Stomach smooth muscle (tissue), 2 donors: ENCODE measurements around the gene YAP1.

ENCODE experiments used
- H3K27ac ChIP-seq: one replicate; pipeline ENCODE4 v1.7.0; 2013; ENCODE audit warnings: mild to moderate bottlenecking, low read length, inconsistent platforms
- H3K27me3 ChIP-seq, 2 donors: one replicate each; pipeline ENCODE4 v1.7.0; 2013; ENCODE audit warnings: low read length in 2 of 2; ENCODE audit not compliant: insufficient read depth in 2 of 2, control insufficient read depth in 1 of 2
- H3K36me3 ChIP-seq, 2 donors: one replicate each; pipeline ENCODE4 v1.7.0; 2013; ENCODE audit warnings: low read length in 2 of 2; ENCODE audit not compliant: control insufficient read depth in 2 of 2, insufficient read depth in 2 of 2
- H3K4me1 ChIP-seq: one replicate; pipeline ENCODE4 v1.7.0; 2013; ENCODE audit warnings: low read length; ENCODE audit not compliant: control insufficient read depth, insufficient read depth
- H3K4me3 ChIP-seq, 2 donors: one replicate each; pipeline ENCODE4 v1.7.0; 2013; ENCODE audit warnings: low read length in 2 of 2
- H3K9ac ChIP-seq, 2 donors: one replicate each; pipeline ENCODE4 v1.7.0; 2013; ENCODE audit warnings: low read length in 2 of 2, mild to moderate bottlenecking in 1 of 2
- H3K9me3 ChIP-seq, 2 donors: one replicate each; pipeline ENCODE4 v1.7.0; 2013; ENCODE audit warnings: low read length in 2 of 2; ENCODE audit not compliant: control insufficient read depth in 2 of 2
- donor health status: healthy.
- donor health status: Pancreatic carcinoma.

The YAP1 gene

GRCh38 chr11:102117472-102118113 lies 7.3 kb downstream of the YAP1 start:
- Histone ChIP-seq H3K36me3 (no peaks in the 10 kb centered on the region), H3K9ac (no peak overlapping the region), H3K4me1 (no peaks in the 10 kb centered on the region), H3K4me3 (no peak overlapping the region), H3K9me3 (no peaks in the 10 kb centered on the region), H3K27ac (no peak overlapping the region), H3K27me3 (no peaks in the 10 kb centered on the region)

- Histone ChIP-seq H3K9ac (no peak overlapping the region), H3K27ac (no peak overlapping the region), H3K36me3 (no peaks in the 10 kb centered on the region), H3K4me3 (no peak overlapping the region), H3K9me3 (no peaks in the 10 kb centered on the region), H3K27me3 (no peaks in the 10 kb centered on the region), H3K4me1 (no peaks in the 10 kb centered on the region)
Measured at GRCh38 chr11:102118937-102119336, 8.7 kb downstream of the YAP1 start.

GRCh38 chr11:102119997-102120396 lies 9.8 kb downstream of the YAP1 start:
- no peak overlapping the region for H3K4me3 ChIP-seq
- H3K27me3 ChIP-seq, result no peaks in the 10 kb centered on the region
- H3K27ac ChIP-seq, result no peak overlapping the region
- H3K9me3 ChIP-seq, result no peaks in the 10 kb centered on the region
- H3K4me1 ChIP-seq, result no peaks in the 10 kb centered on the region
- no peak overlapping the region for H3K9ac ChIP-seq
- H3K36me3 ChIP-seq, result no peaks in the 10 kb centered on the region

GRCh38 chr11:102120437-102120973 lies 10.3 kb downstream of the YAP1 start:
- H3K9ac ChIP-seq, result no peak overlapping the region
- H3K4me3 ChIP-seq, result no peak overlapping the region
- H3K9me3 ChIP-seq, result no peaks in the 10 kb centered on the region
- H3K27ac ChIP-seq, result no peak overlapping the region
- no peaks in the 10 kb centered on the region for H3K27me3 ChIP-seq
- no peaks in the 10 kb centered on the region for H3K4me1 ChIP-seq
- H3K36me3 ChIP-seq, result no peaks in the 10 kb centered on the region

- Histone ChIP-seq H3K36me3 (no peaks in the 10 kb centered on the region), H3K27ac (no peak overlapping the region), H3K9ac (no peak overlapping the region), H3K4me3 (no peak overlapping the region), H3K9me3 (no peaks in the 10 kb centered on the region), H3K27me3 (no peaks in the 10 kb centered on the region), H3K4me1 (no peaks in the 10 kb centered on the region)
Measured at GRCh38 chr11:102121329-102121728, 11.1 kb downstream of the YAP1 start.

- Histone ChIP-seq H3K9ac (no peak overlapping the region), H3K27me3 (no peaks in the 10 kb centered on the region), H3K27ac (no peak overlapping the region), H3K4me3 (no peak overlapping the region), H3K9me3 (peaks cover 0 to 2% of the 10 kb centered on the region in 2 donors), H3K36me3 (peaks cover 0 to 3% of the 10 kb centered on the region in 2 donors), H3K4me1 (peaks cover 2% of the 10 kb centered on the region)
Measured at GRCh38 chr11:102134597-102134996, 24.4 kb downstream of the YAP1 start.

- Histone ChIP-seq H3K36me3 (peaks cover 0 to 3% of the 10 kb centered on the region in 2 donors), H3K27me3 (no peaks in the 10 kb centered on the region), H3K9ac (no peak overlapping the region), H3K4me1 (peaks cover 2% of the 10 kb centered on the region), H3K4me3 (no peak overlapping the region), H3K9me3 (peaks cover 0 to 2% of the 10 kb centered on the region in 2 donors), H3K27ac (no peak overlapping the region)
Measured at GRCh38 chr11:102135256-102135655, 25.0 kb downstream of the YAP1 start.

- H3K36me3 ChIP-seq, result peaks cover 0 to 3% of the 10 kb centered on the region in 2 donors
- no peak overlapping the region for H3K9ac ChIP-seq
- H3K9me3 ChIP-seq, result peaks cover 0 to 2% of the 10 kb centered on the region in 2 donors
- no peaks in the 10 kb centered on the region for H3K27me3 ChIP-seq
- peaks cover 2% of the 10 kb centered on the region for H3K4me1 ChIP-seq
- peak overlapping the region; percentile 20 for H3K27ac ChIP-seq
- H3K4me3 ChIP-seq, result no peak overlapping the region
Measured at GRCh38 chr11:102138223-102138622, 28.0 kb downstream of the YAP1 start.

- H3K4me1 ChIP-seq, result peaks cover 2% of the 10 kb centered on the region
- H3K9ac ChIP-seq, result no peak overlapping the region
- H3K27ac ChIP-seq, result peak overlapping the region; percentile 20
- peaks cover 0 to 2% of the 10 kb centered on the region in 2 donors for H3K9me3 ChIP-seq
- H3K27me3 ChIP-seq, result no peaks in the 10 kb centered on the region
- H3K36me3 ChIP-seq, result peaks cover 0 to 3% of the 10 kb centered on the region in 2 donors
- no peak overlapping the region for H3K4me3 ChIP-seq
Measured at GRCh38 chr11:102138670-102139069, 28.4 kb downstream of the YAP1 start.

GRCh38 chr11:102139081-102139498 lies 28.8 kb downstream of the YAP1 start:
- no peak overlapping the region for H3K9ac ChIP-seq
- H3K27ac ChIP-seq, result no peak overlapping the region
- H3K36me3 ChIP-seq, result peaks cover 0 to 3% of the 10 kb centered on the region in 2 donors
- peaks cover 0 to 2% of the 10 kb centered on the region in 2 donors for H3K9me3 ChIP-seq
- no peaks in the 10 kb centered on the region for H3K27me3 ChIP-seq
- H3K4me3 ChIP-seq, result no peak overlapping the region
- peaks cover 2% of the 10 kb centered on the region for H3K4me1 ChIP-seq

- Histone ChIP-seq H3K4me1 (peaks cover 2% of the 10 kb centered on the region), H3K27ac (no peak overlapping the region), H3K9ac (no peak overlapping the region)
Measured at GRCh38 chr11:102142333-102142732, 32.1 kb downstream of the YAP1 start.

More at GRCh38 chr11:102142333-102142732, 32.1 kb downstream of the YAP1 start:
- Histone ChIP-seq H3K36me3 (no peaks in the 10 kb centered on the region), H3K4me3 (no peak overlapping the region), H3K27me3 (no peaks in the 10 kb centered on the region), H3K9me3 (peaks cover 0 to 2% of the 10 kb centered on the region in 2 donors)
